Neural progenitor cell (in vitro differentiated cells): ENCODE data around the gene C5orf34.
A peak's percentile ranks its signal among the peaks of the same experiment; 100 is the strongest.

Experiments
- EZH2 ChIP-seq: fragments of 200-600 bp; sonication (generic); IDR thresholded peaks from 2 replicates; pipeline ENCODE4 v1.6.1; 2017; ENCODE audit warnings: antibody characterized with exemption, mild to moderate bottlenecking, moderate library complexity
- EZH2phosphoT487 ChIP-seq: fragments of 200-600 bp; sonication (generic); IDR thresholded peaks from 2 replicates; pipeline ENCODE4 v1.6.1; 2017; ENCODE audit warnings: antibody characterized with exemption
- TF ChIP-seq, protein P1 (sequence below): fragments of 200-600 bp; sonication (generic); IDR thresholded peaks from 2 replicates; pipeline ENCODE4 v1.5.1; 2017; ENCODE audit warnings: antibody characterized with exemption, mild to moderate bottlenecking

DNA sequence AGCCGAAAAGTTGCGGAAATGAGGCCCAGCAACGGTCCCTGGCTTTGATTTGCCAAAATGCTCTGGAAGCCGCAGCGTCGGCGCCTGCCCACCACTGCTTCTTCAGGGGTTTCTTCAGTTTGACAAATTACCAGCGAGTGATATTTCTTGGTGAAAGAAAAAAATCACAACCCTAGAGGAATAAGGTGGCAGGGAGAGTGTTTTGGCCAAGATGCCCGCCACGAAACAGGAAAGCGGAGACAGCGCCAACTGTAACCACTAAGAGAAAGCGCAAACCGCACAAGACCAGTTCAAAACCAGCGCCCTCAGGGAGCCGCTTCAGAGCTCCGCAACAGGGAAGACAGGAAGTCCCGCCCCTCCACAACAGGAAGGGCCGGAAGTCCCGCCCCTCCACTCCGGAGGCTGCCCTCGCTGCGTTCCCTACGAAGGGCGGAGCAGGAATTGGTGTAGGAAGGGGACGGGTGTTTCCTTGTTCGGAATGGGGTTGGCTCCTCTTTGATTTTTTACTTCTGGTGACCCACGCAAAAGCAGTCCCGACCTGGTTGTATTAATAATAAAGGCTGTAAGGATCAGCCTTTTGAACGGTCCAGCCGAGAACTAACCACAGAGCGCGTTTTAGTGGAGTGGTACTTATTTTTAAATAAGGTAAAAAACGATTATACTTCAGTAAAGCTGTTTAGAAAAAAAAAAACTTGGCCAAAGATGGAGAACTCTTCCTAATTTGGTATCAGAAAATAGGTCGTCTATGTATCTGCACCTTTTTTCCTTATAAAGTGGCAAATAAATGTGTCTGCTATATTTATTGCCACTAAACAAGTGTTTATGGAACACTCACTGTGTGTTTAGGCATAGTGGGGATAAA lies at the start of gene C5orf34:
- TF ChIP-seq EZH2 (no peak), EZH2phosphoT487 (no peak)
- TF ChIP-seq, protein P1, sequence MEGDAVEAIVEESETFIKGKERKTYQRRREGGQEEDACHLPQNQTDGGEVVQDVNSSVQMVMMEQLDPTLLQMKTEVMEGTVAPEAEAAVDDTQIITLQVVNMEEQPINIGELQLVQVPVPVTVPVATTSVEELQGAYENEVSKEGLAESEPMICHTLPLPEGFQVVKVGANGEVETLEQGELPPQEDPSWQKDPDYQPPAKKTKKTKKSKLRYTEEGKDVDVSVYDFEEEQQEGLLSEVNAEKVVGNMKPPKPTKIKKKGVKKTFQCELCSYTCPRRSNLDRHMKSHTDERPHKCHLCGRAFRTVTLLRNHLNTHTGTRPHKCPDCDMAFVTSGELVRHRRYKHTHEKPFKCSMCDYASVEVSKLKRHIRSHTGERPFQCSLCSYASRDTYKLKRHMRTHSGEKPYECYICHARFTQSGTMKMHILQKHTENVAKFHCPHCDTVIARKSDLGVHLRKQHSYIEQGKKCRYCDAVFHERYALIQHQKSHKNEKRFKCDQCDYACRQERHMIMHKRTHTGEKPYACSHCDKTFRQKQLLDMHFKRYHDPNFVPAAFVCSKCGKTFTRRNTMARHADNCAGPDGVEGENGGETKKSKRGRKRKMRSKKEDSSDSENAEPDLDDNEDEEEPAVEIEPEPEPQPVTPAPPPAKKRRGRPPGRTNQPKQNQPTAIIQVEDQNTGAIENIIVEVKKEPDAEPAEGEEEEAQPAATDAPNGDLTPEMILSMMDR: peak; percentile 14
